Muscle layer of duodenum (tissue), 2 donors: ENCODE data around the gene DCAF4.
"Not testable (repeated sequence)": the region's sequence is repeated elsewhere in the genome, so short reads cannot be mapped to it uniquely, and the experiment has no call there.

ENCODE experiments used
- H3K27ac ChIP-seq: one replicate; pipeline ENCODE4 v1.7.0; 2013; ENCODE audit warnings: mild to moderate bottlenecking, low read length
- H3K27me3 ChIP-seq: one replicate; pipeline ENCODE4 v1.7.0; 2013; ENCODE audit warnings: low read depth, mild to moderate bottlenecking, control low read depth, low read length
- H3K36me3 ChIP-seq, 2 donors: one replicate each; pipeline ENCODE4 v1.7.0; 2013; ENCODE audit warnings: low read length in 2 of 2, control low read depth in 1 of 2, mild to moderate bottlenecking in 1 of 2; ENCODE audit not compliant: insufficient read depth in 2 of 2, control insufficient read depth in 1 of 2
- H3K4me1 ChIP-seq, 2 donors: one replicate each; pipeline ENCODE4 v1.7.0; 2013; ENCODE audit warnings: low read length in 2 of 2, mild to moderate bottlenecking in 2 of 2, control low read depth in 1 of 2, moderate library complexity in 1 of 2; ENCODE audit not compliant: insufficient read depth in 2 of 2, control insufficient read depth in 1 of 2
- H3K4me3 ChIP-seq, 2 donors: one replicate each; pipeline ENCODE4 v1.7.0; 2013; ENCODE audit warnings: low read length in 2 of 2, low read depth in 1 of 2, mild to moderate bottlenecking in 1 of 2
- H3K9me3 ChIP-seq, 2 donors: one replicate each; pipeline ENCODE4 v1.7.0; 2013; ENCODE audit warnings: low read length in 2 of 2, control low read depth in 1 of 2, mild to moderate bottlenecking in 1 of 2; ENCODE audit not compliant: control insufficient read depth in 1 of 2
- donor health status: healthy.

Gene DCAF4

DNA sequence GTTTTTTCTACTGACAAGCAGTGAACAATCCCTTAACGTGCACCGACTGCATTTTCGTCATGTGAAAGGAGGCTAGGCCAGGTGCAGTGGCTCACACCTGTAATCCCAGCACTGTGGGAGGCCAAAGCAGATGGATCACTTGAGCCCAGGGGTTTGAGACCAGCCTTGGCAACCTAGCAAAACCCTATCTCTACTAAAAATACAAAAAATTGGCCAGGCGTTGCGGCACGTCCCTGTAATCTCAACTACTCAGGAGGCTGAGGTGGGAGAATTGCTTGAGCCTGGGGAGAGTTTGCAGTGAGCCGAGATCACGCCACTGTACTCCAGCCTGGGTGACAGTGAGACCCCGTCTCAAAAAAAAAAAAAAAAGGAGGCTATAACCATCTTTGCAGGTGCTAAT lies 78.4 kb downstream of the DCAF4 start:
- not testable (repeated sequence) for H3K4me3 ChIP-seq, H3K9me3 ChIP-seq, H3K4me1 ChIP-seq, H3K27ac ChIP-seq, H3K36me3 ChIP-seq, H3K27me3 ChIP-seq

DNA sequence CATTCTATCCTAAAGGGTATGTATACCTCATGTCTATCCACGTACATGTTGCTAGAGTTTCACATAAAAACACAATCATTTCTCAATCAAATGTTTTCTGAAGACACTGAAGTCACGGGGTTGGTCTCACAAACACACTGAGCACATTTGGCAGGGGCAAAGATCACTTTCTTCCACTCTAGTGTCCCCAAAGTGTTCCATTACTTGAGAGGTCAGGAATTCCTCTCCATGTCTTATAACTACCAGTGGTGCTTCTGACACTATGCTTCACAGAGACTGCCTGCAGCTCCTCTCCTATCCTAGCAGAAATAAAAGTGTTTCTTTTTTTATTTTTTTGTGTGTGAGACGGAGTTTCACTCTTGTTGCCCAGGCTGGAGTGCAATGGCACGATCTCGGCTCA lies 81.6 kb downstream of the DCAF4 start:
- no peaks in the 10 kb centered on the region for H3K9me3 ChIP-seq
- H3K27ac ChIP-seq, result no peak overlapping the region
- no peak overlapping the region for H3K4me3 ChIP-seq
- H3K36me3 ChIP-seq, result peaks cover 3 to 7% of the 10 kb centered on the region in 2 donors
- H3K27me3 ChIP-seq, result no peaks in the 10 kb centered on the region
- no peaks in the 10 kb centered on the region for H3K4me1 ChIP-seq

DNA sequence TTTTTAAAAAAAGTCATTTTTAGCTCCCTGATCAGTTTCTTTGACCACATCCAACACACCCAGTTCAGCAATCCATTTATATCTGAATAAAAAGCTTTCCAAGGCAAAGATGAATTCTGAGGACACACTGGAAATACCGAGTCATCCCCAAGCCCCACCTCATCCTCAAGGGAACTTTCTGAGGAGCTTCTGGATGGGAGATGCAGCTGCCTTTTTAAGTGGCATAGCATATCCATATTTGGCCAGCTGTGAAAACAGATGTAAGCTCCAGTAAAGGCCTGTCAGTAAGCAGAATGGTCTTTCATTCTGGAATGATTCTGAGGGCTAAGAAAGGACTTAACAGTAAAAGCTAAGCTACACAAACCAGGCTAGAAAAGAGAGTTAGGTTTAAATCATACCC lies 82.2 kb downstream of the DCAF4 start:
- H3K4me1 ChIP-seq, result no peaks in the 10 kb centered on the region
- H3K4me3 ChIP-seq, result peak overlapping the region in 1 of 2 donors; percentile 3
- H3K9me3 ChIP-seq, result no peaks in the 10 kb centered on the region
- peaks cover 3 to 11% of the 10 kb centered on the region in 2 donors for H3K36me3 ChIP-seq
- peak overlapping the region; percentile 34 for H3K27ac ChIP-seq
- no peaks in the 10 kb centered on the region for H3K27me3 ChIP-seq
